Activated naive CD4-positive, alpha-beta T cell (primary cell): ENCODE results near the gene MIEF1.

Experiments
- DNase-seq, 4 experiments: peaks; one replicate each; lab custom pipeline; 2025; lab: John Stamatoyannopoulos, UW

Gene MIEF1

GRCh38 chr22:39558254-39558727 is 56.2 kb downstream of the MIEF1 start:
- no peak for DNase-seq

- no peak for DNase-seq
These were observed 56.9 kb downstream of the MIEF1 start for GRCh38 chr22:39558950-39559349.

- DNase-seq, result no peak
These were observed 57.5 kb downstream of the MIEF1 start for GRCh38 chr22:39559456-39560105.

GRCh38 chr22:39560127-39560526 is 58.0 kb downstream of the MIEF1 start:
- DNase-seq, result no peak

- no peak for DNase-seq
These were observed 60.9 kb downstream of the MIEF1 start for GRCh38 chr22:39562839-39563489.

- DNase-seq, result no peak
These were observed 61.7 kb downstream of the MIEF1 start for GRCh38 chr22:39563571-39564428.

GRCh38 chr22:39565414-39565944 is 63.4 kb downstream of the MIEF1 start:
- no peak for DNase-seq

GRCh38 chr22:39567135-39567946 is 65.3 kb downstream of the MIEF1 start:
- DNase-seq, result peak in 3 of 4 experiments; percentile 8 to 58 (median 33)
